BLaER1 (cell line): ENCODE data around the gene DENND2A.
"Not testable (repeated sequence)": the region's sequence is repeated elsewhere in the genome, so short reads cannot be mapped to it uniquely, and the experiment has no call there.

Experiments used
- H3K27ac ChIP-seq: shearing (Covaris generic); formaldehyde crosslinking; 2 replicates; pipeline ENCODE4 v1.8.1; 2022
- H3K27me3 ChIP-seq: shearing (Covaris generic); formaldehyde crosslinking; 2 replicates; pipeline ENCODE4 v1.8.1; 2022
- H3K36me3 ChIP-seq: shearing (Covaris generic); formaldehyde crosslinking; 2 replicates; pipeline ENCODE4 v1.8.1; 2022
- H3K4me1 ChIP-seq: shearing (Covaris generic); formaldehyde crosslinking; 2 replicates; pipeline ENCODE4 v1.8.1; 2022
- H3K4me2 ChIP-seq: shearing (Covaris generic); formaldehyde crosslinking; 2 replicates; pipeline ENCODE4 v1.8.1; 2022
- H3K4me3 ChIP-seq: shearing (Covaris generic); formaldehyde crosslinking; 2 replicates; pipeline ENCODE4 v1.8.1; 2022
- H3K9ac ChIP-seq: shearing (Covaris generic); formaldehyde crosslinking; 2 replicates; pipeline ENCODE4 v1.8.1; 2022
- H3K9me3 ChIP-seq: shearing (Covaris generic); formaldehyde crosslinking; 2 replicates; pipeline ENCODE4 v1.8.1; 2022
- H4K20me1 ChIP-seq: shearing (Covaris generic); formaldehyde crosslinking; 2 replicates; pipeline ENCODE4 v1.8.1; 2022
- Cebpa-rat ChIP-seq: shearing (Covaris generic); IDR thresholded peaks from 2 replicates; pipeline ENCODE4 v1.8.1; 2022

DENND2A gene

DNA sequence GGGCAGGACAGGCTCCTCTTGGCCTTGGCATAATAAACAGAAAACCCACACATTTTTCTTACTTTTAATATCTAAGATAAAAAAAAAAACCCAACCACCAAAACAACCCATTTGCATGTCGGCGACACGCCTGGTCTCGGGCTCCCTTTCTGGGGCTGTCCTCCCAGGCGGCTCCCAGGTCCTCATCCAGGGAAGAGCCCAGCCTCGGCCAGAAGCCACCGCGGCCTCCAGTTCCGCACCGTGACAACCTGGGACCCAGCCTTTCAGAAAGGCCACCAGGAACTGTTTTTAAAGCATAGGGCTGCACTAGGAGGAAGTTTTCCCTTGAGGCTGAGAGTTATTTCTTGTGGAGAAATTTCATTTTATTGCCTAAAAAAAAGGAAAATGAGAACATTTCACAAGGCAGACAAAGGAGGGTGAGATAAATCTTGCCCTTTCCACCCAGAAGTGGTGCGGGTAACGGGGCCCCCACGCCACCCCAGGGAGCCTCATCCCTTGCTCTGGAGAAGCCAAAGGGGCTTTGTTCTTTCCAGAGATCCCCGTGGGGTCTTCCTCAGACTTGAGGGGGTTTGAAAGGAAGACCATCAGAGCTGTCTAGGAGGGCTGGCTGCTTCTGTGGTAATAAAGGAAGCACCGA lies 122.1 kb downstream of the DENND2A start:
- no peak overlapping the region for H3K4me3 ChIP-seq
- no peaks in the 10 kb centered on the region for H3K9me3 ChIP-seq
- no peak for TF ChIP-seq Cebpa-rat
- H3K9ac ChIP-seq = no peak overlapping the region
- no peaks in the 10 kb centered on the region for H3K27me3 ChIP-seq
- H4K20me1 ChIP-seq = no peaks in the 10 kb centered on the region
- H3K4me2 ChIP-seq = peak overlapping the region; percentile 20; the same call in 1 of the 2 replicates
- 0 out of 2 replicates have a peak, but pooled peaks cover 10% of the 10 kb centered on the region for H3K4me1 ChIP-seq
- no peaks in the 10 kb centered on the region for H3K36me3 ChIP-seq
- H3K27ac ChIP-seq = no peak overlapping the region

DNA sequence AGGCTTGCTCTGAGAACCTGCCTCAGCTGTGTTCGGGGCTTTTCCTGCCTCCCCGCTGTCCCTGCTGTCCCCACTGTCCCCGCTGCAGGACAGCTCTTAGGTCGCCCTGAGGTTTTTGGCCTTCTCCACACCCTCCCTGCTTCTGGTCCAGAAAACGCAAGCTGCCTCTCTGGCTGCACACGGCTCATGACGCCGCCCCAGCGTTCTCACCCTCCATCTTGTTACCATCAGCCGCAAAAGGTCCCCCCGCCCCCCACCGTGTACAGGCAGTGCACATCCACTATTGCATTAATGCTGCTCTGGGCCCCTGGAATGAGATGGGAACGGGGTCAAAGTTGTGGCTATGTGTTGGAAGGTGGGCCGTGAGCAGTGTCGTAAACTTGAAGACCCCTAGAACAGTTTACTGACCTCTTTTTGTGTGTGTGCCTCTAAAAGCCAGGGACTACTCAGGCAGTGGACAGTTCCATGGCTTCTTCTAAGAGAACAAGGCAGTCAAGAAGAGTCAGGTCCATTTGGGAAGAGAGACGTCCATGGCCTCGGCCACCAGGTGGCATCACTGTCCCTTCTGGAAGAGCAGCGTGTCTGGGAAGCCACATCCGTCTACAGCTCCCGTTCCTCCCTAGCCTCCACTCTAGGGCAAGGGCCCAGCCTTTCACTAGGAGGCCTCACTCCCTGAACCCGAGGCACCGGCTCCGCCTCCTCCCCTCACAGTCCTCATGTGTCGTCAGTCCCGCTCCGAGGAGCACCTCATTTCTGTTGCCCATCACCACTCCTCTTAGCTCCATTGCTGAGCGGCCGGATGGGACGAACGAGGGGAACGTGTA lies 122.9 kb downstream of the DENND2A start:
- Histone ChIP-seq H3K27ac (no peak overlapping the region), H3K9ac (no peak overlapping the region), H3K27me3 (no peaks in the 10 kb centered on the region), H3K4me2 (peak overlapping the region; percentile 20; the same call in 1 of the 2 replicates), H3K4me1 (peaks cover 11% of the 10 kb centered on the region), H4K20me1 (no peaks in the 10 kb centered on the region), H3K36me3 (no peaks in the 10 kb centered on the region), H3K4me3 (no peak overlapping the region), H3K9me3 (no peaks in the 10 kb centered on the region)
- TF ChIP-seq Cebpa-rat = no peak

DNA sequence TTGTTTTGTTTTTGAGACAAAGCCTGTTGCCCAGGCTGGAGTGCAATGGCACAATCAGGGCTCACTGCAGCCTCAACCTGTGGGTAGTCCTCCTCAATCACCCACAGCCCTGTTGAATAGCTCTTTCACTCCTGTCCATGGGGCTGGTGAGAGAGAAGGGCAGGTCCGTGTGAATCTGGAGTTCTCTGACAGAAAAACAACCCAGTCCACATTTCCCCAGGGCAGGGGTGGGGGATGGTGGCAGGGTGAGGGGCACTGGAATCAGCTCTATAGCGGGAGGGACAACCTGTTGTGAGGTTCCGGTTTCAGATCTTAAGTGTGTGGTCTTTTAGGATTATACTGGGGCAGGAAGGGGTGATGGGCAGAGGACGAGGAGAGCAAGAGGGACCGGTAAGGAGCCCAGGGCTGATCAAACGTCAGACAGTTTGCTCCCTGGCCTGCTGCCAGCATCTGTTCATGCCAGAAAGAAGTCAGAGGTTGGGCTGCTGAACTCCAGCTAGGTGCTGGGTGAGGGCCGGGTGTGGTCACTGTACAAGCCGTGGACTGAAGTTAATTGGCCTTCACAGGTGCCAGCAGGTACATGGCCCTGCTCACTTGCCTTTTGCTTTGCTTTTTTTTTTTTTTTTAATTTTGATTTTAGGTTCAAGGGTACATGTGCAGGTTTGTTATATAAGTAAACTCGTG lies 128.2 kb downstream of the DENND2A start:
- H3K27ac ChIP-seq = peak overlapping the region; percentile 46; the same call in 1 of the 2 replicates
- H3K4me3 ChIP-seq = no peak overlapping the region
- H3K36me3 ChIP-seq = no peaks in the 10 kb centered on the region
- H3K9ac ChIP-seq = 0 out of 2 replicates have a peak overlapping the region, but pooled peaks have one; percentile 24
- peak overlapping the region; percentile 56 for H3K4me2 ChIP-seq
- no peak for TF ChIP-seq Cebpa-rat
- H3K27me3 ChIP-seq = no peaks in the 10 kb centered on the region
- no peaks in the 10 kb centered on the region for H3K9me3 ChIP-seq
- peaks cover 10% of the 10 kb centered on the region for H3K4me1 ChIP-seq
- no peaks in the 10 kb centered on the region for H4K20me1 ChIP-seq

DNA sequence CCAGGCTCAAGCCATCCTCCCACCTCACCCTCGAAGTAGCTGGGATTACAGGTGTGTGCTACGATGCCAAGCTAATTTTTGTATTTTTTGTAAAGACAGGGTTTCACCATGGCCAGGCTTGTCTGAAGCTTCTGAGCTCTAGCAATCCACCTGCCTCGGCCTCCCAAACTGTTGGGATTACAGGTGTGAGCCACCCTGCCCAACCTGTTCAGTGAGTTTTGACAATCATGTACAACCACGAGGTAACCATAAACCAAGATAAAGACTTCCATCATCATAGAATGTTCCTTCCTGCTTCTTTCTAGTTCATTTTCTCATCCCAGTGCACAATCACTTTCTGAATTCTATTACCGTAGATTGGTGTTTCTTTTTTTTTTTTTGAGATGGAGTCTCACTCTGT lies 130.8 kb downstream of the DENND2A start:
- no peak overlapping the region for H3K4me2 ChIP-seq

DNA sequence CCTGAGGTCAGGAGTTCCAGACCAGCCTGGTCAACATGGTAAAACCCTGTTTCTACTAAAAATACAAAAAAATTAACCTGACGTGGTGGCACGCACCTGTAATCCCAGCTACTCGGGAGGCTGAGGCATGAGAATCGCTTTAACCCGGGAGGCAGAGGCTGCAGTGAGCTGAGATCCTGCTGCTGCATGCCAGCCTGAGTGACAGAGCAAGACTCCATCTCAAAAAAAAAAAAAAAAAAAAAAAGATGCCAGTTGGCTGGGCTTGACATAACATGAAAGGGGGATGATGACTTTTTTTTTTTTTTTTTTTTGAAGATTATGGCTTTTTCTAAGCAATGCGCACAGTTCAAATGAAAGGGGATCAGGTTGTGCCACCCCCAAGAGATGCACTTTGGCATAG lies 133.1 kb downstream of the DENND2A start:
- not testable (repeated sequence) for H3K27ac ChIP-seq, H3K27me3 ChIP-seq, H3K9ac ChIP-seq, H4K20me1 ChIP-seq, H3K36me3 ChIP-seq, H3K4me2 ChIP-seq, H3K4me3 ChIP-seq, H3K9me3 ChIP-seq
- peaks cover 18% of the 10 kb centered on the region for H3K4me1 ChIP-seq

More for the DNA sequence above, 130.8 kb downstream of the DENND2A start:
- no peak for TF ChIP-seq Cebpa-rat
- no peaks in the 10 kb centered on the region for H3K27me3 ChIP-seq
- H3K4me3 ChIP-seq = no peak overlapping the region
- H3K4me1 ChIP-seq = peaks cover 21% of the 10 kb centered on the region
- no peak overlapping the region for H3K9ac ChIP-seq
- no peak overlapping the region for H3K27ac ChIP-seq
- H4K20me1 ChIP-seq = no peaks in the 10 kb centered on the region
- H3K36me3 ChIP-seq = no peaks in the 10 kb centered on the region
- no peaks in the 10 kb centered on the region for H3K9me3 ChIP-seq

DNA sequence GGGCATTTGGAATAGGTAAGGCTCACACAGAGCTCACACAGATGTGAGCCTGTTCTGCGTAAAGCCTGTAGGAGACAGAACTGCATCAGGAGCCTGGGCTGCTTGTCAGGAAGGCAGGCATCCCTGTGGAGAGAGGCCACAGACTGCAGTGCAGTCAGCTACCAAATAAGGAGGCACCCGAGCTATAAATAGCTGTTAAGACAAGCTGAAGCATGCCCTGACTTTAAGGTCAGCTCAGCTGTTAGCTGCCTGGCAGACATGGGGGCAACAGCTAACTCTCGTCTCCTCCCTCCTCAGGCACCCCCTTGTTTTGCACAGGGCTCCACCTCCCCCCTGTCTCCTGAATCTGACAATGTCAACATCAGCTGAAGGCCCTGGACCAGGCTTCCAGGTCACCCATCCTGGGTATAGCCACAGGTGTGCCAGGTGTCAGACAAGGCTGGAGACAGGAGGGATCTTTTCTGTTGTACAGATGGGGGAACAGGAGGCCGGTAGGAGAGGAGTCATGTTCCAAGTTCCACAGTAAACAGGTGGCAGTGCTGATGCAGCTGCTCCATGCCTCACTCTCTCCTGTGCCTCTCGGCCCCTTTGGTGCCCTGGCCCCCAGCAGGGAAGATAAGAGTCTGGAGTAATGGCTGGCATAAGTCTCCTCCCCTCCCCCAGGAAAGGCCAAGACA lies 133.7 kb downstream of the DENND2A start:
- Histone ChIP-seq H3K4me3 (no peak overlapping the region), H3K27me3 (no peaks in the 10 kb centered on the region), H3K36me3 (no peaks in the 10 kb centered on the region), H3K4me1 (peaks cover 12% of the 10 kb centered on the region), H3K4me2 (peak overlapping the region; percentile 36), H4K20me1 (no peaks in the 10 kb centered on the region), H3K9me3 (no peaks in the 10 kb centered on the region), H3K9ac (no peak overlapping the region), H3K27ac (no peak overlapping the region)
- no peak for TF ChIP-seq Cebpa-rat

DNA sequence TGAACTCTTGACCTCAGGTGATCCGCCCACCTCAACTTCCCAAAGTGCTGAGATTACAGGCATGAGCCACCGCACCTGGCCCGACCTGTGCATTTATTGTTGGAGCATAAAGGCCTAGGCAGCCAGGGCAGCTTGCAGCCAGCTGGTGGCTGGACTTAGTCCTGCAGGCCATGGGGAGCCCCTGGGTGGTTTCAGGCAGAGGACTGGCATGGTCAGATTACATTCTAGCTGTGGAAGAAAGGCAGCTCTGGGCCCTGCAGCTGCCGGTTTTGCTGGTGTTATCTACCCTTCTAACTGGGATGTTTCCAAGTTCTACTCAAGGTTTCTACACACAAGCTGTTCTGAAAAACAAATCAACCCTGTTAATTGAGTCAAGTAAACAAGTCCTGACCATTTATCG lies 138.6 kb downstream of the DENND2A start:
- TF ChIP-seq Cebpa-rat = no peak
- no peak overlapping the region for H3K27ac ChIP-seq
- no peaks in the 10 kb centered on the region for H3K9me3 ChIP-seq
- no peak overlapping the region for H3K4me2 ChIP-seq
- H4K20me1 ChIP-seq = no peaks in the 10 kb centered on the region
- no peaks in the 10 kb centered on the region for H3K36me3 ChIP-seq
- peaks cover 7% of the 10 kb centered on the region for H3K4me1 ChIP-seq
- no peaks in the 10 kb centered on the region for H3K27me3 ChIP-seq
- H3K9ac ChIP-seq = no peak overlapping the region
- H3K4me3 ChIP-seq = no peak overlapping the region

DNA sequence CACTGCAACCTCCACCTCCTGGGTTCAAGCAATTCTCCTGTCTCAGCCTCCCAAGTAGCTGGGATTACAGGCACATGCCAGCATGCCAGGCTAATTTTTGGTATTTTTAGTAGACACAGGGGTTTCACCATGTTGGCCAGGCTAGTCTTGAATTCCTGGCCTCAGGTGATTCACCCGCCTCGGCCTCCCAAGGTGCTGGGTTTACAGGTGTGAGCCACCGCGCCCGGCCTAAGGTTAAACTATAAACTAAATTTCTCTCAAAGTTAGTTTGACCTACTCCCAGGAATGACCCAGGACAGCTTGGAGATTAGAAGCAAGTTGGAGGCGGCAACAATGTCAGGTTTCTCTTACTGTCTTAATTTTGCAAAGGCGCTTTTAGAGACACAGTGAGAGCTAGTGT lies 142.8 kb downstream of the DENND2A start:
- not testable (repeated sequence) for H3K9ac ChIP-seq, H3K27ac ChIP-seq, H4K20me1 ChIP-seq, H3K9me3 ChIP-seq, H3K4me1 ChIP-seq, H3K36me3 ChIP-seq, H3K4me2 ChIP-seq, H3K27me3 ChIP-seq, H3K4me3 ChIP-seq

DNA sequence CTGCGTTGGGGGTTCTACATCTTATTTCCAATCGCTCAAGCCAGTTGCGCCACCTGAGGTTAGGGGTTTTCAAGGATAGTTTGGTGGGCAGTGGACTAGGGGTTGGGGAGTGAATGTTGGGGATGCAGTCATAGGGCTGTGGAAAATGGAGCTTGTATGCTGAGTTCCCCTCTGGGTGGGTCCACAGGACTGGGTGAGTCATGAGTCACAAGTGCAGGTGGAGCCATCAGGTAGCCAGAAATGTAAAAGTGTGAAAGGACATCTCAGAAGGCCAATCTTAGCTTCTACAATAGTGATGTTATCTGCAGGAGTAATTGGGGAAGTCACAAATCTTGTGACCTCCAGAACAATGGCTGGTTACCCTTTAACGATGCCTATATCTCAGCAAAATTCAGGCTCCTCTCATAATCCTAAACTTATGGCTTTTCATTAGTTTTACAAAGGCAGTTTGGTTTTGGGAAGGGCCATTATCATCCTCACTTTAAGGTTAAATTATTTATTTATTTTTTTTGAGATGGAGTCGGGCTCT lies 143.3 kb downstream of the DENND2A start:
- no peaks in the 10 kb centered on the region for H4K20me1 ChIP-seq
- H3K4me1 ChIP-seq = no peaks in the 10 kb centered on the region
- H3K27ac ChIP-seq = no peak overlapping the region
- H3K4me2 ChIP-seq = no peak overlapping the region
- no peaks in the 10 kb centered on the region for H3K27me3 ChIP-seq
- H3K36me3 ChIP-seq = no peaks in the 10 kb centered on the region
- no peaks in the 10 kb centered on the region for H3K9me3 ChIP-seq
- no peak for TF ChIP-seq Cebpa-rat
- no peak overlapping the region for H3K4me3 ChIP-seq
- no peak overlapping the region for H3K9ac ChIP-seq
